NOMO-1 treated with dmso at 0.1 percent for 144 hours (cell line): ENCODE data around the gene GNRH2.
"Not testable (repeated sequence)": the region's sequence is repeated elsewhere in the genome, so short reads cannot be mapped to it uniquely, and the experiment has no call there.

Experiments
- DNase-seq: peaks from one replicate; lab custom pipeline; 2025; ENCODE audit not compliant: unreplicated experiment; lab: John Stamatoyannopoulos, UW

Gene GNRH2, protein sequence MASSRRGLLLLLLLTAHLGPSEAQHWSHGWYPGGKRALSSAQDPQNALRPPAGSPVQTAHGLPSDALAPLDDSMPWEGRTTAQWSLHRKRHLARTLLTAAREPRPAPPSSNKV

DNA sequence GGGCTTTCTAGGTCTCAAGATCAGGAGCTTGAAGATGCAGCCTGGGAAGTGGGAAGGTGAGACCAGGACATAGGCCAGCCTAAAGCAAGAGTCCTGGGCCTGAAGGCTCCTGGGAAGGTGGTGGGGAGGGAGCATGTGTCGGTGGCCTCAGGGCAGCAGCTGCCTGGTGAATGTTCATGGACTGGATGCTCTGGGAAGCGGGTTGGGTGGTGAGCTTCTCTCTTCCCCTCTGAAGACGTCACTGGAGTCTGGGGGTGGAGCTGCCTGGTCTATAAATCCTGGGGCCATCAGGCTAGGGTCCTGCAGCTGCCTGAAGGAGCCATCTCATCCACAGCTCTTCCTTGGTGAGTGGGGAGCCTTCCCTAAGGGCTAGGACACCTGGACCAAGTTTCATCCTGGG, at the start of gene GNRH2:
TSS of gene GNRH2 (plus strand) at position 301 of the 400 bp plus-strand sequence. CDS start 793 bp downstream, outside the sequence.
- DNase-seq = no peak

DNA sequence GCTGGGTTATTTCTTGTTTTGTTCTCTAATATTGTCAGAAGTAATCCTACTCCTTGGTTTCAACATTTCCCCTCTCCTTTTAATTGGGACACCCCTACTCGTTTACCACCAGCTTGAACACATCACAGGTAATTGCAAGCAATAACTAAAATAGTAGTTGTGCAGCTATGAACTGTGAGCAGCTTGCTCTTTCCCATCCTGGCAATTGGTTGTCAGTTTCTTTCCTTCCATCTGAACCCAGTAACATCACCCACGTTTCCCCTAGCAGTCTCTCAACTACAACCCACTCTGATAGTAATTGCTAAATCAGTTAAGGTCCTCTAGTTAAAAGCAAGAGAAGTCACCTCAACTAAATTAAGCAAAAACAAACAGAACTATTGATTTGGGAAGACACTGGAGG, 47.6 kb upstream of the GNRH2 start:
- no peak for DNase-seq

DNA sequence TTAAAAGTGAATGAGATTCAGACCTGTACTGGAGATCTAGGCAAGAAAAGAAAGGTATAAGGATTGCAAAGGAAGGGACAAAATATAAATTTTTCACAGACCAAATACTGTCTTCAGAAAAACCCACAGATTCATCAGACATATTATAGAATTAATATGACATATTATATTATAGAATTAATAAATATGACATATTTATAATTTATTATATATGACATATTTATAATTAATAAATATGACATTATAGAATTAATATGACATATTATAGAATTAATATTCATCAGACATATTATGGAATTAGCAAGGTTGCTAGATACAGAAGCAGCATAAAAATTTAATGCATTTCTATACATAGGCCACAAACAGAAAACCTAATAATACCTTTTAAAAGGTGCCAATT, 44.7 kb upstream of the GNRH2 start:
- no peak for DNase-seq

DNA sequence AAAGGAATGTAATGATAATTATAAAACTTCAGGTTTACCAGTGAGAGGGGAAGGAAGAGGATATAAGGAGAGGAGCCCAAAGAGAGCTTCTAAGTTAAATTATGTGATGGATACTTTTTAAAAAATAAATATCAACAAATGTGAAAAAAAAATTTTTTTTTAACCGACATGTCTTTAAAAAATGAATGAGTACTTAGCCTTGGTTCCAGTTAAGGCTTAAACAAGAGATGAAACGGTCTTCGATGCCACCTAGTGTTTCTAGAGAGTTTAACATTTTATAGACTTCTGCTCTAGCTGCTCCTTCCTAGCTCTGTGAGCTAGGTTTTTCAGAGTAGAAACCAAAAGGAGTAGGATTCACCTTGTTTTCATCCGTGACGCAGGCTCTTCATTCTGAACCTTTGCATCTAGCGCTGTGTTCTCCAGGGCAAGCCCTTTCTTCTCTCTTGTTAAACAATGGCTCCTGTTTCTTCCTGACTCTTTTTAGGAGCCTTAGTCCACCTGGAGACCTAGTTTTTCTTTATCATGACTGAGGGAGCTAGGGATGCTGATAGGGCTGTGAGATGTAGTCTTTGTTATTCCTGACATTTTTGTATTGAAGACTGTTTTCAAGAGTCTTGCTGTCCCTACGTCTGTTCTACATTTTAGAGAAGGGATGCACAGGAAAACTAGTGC, 42.4 kb upstream of the GNRH2 start:
- no peak for DNase-seq

DNA sequence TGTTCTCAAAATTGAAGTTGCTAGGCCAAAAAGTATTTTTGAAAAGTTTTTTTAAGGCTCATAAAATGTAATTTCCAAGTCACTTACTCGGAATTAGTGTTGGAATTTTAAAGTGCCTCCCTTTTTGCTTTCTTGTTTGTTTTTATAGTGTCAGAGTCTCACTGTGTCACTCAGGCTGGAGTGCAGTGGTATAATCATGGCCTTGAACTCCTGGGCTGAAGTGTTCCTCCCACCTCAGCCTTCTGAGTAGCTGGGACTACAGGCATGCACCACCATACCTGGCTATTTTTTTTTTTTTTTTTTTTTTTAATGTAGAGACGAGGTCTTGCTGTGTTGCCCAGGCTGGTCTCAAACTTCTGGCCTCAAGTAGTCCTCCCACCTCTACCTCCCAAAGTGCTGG, 40.0 kb upstream of the GNRH2 start:
- no peak for DNase-seq

DNA sequence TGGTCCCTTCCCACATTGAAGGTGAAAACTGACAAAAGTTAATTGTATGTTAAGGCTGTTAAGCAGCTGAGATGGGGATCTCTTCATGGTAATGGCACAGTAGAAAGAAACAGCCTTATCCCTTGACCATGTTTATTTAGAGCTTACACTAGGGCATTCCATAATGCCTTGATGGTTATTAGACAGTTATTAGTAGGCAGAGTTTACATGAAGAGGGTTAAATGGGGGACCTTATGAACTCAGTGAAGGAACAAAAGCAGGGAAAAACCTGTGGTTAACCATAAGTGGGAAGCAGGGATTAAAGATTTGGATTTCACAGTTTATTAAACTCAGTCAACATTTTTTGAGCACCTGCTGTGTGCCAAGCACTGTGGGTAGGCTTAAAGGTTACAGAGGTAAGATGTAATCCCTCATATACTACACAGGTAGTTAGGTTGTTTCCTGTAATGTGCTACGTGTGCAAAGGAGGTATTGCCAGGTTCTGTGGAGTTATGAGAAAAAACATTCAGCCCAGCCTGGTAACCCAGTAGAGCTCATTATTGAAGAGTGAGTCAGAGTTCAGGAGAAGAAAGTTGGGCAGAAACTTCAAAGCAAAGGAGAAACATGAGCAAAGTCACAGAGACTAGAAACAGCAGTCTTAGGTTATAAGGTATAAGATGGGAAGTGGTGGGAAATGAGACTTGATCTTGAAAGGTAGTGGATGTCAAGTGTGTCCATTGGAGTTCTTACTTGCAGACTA, 32.3 kb upstream of the GNRH2 start:
- no peak for DNase-seq

DNA sequence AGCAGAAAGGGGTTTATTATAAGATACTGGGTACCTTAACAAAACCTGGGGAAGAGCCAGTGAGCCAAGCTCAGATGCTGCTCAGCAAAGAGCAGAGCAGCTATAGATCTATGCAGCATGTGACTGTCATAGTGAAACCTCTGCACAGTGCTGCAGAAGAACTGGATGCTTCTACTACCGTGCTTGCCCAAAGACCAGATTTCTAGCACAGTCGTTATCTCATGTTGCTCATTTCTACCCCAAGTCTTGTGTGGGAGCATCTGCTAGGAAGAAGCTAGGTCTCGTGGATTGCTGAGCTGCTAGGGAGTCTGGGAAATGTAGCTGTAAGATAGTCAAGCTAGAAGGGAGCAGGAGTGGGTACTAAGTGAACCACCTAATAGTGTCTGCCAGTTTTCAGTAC, 31.7 kb upstream of the GNRH2 start:
- no peak for DNase-seq

DNA sequence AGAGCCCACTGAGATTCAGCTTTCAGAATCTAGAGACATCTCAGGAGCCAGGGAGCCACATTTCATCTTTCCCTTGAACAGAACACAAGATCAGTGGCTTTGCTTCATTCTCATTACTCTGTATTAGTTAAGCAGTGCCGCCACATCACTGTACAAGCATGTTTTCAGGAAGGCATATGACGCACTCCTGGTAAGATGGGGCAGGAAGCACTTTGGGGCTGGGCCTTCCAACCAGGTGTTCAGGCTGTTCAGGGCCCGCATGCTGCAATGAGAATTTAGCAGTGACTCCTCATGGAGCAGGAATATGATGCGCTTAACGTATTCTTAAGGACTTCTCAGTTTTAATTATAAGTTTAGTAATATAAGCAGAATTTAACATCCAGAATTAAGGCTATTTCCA, 29.7 kb upstream of the GNRH2 start:
- DNase-seq = no peak

DNA sequence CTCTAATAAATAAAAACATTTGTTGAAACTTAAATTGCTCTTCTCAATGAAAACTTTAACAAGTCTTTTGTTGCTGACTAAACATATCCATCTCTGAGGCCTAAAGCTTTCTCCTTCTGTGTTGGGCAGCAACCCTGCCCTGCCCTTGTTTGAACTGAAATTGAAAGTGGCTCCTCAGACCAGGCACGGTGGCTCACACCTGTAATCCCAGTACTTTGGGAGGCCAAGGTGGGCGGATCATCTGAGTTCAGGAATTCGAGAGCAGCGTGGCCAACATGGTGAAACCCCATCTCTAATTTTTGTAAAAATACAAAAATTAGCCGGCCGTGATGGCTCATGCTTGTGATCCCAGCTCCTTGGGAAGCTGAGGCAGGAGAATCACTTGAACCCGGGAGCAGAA, 29.2 kb upstream of the GNRH2 start:
- DNase-seq = no peak

DNA sequence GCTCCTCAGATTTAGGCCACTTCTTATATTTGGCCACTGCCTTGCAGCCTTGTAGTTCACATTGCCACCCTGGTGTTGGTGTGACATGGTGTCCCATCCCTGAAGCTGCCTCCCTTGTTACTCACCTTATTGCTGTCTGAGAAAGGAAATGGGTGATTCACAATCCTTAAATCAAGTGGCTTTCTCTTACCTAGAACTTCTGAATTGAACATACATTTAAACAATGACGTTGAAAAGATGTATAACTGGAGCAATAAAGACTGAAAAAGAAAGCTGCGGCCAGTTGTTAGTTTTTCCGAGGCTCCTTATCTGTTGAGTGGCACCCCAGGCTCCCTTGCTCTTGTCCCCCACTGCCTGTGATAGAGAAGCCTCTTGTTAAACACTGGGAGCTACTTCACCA, 28.8 kb upstream of the GNRH2 start:
- no peak for DNase-seq

DNA sequence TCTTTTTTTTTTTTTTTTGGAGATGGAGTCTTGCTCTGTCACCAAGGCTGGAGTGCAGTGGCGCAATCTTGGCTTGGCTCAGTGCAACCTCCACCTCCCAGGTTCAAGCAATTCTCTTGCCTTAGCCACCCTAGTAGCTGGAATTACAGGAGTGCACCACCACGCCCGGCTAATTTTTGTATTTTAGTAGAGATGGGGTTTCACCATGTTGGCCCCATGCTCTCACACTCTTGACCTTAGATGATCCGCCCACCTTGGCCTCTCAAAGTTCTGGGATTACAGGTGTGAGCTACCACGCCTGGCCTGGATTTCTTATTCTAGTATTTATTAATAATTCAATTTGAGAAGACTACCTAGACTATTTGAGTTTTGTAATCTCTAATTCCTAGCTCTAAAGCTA, 28.1 kb upstream of the GNRH2 start:
- DNase-seq = not testable (repeated sequence)

DNA sequence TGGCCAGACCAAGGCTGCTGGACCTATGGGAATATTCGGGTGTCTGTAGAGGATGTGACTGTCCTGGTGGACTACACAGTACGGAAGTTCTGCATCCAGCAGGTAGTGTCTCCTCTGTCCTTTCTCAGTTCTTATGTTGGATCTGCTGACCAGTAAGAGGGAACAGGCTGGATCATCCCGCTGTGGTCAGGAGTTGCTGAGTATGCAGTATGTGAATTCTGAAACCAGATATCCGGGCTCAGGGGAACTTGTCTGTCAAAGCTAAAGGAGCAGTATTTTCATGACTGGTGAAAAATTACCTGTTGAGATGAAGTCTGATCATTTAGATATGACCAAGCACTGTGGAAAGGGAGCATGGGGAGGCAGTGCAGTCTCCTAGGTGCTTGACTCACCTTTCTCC, 22.1 kb upstream of the GNRH2 start:
- no peak for DNase-seq

DNA sequence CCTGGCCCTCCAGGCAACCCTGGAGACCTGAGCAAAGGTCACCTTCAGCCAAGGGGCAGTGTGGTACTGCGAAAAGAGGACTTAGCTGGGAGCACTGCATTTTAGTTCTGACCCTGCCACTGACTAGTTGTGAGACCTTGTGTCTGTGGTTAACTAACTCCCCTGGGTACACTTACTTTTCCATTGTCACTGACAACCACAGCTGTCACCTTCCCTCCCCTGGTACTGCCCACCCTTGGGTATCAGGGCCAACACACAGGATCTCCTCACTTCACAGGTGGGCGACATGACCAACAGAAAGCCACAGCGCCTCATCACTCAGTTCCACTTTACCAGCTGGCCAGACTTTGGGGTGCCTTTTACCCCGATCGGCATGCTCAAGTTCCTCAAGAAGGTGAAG, 21.6 kb upstream of the GNRH2 start:
- no peak for DNase-seq

DNA sequence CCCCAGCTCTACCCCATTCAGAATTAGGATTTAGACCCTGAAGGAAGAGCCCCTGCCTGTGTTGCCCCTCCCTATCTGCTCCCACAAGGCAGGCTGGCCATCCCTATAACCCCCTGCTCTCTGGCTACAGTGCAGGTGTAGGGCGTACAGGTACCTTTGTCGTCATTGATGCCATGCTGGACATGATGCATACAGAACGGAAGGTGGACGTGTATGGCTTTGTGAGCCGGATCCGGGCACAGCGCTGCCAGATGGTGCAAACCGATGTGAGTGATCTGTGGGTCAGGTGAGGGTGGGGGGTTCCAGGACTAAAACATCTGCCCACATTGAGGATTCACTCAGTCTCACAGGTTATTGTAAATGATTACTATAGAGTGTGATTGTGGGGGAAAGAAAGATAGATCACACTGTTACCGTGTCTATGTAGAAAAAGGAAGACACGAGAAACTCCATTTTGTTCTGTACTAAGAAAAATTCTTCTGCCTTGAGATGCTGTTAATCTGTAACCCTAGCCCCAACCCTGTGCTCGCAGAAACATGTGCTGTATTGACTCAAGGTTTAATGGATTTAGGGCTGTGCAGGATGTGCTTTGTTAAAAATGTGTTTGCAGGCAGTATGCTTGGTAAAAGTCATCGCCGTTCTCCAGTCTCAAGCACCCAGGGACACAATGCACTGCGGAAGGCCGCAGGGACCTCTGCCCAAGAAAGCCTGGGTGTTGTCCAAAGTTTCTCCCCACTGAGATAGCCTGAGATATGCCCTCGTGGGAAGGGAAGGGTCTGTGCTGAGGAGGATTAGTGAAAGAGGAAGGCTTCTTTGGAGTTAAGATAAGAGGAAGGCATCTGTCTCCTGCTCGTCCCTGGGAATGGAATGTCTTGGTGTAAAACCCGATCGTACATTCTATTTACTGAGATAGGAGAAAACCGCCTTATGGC, 20.6 kb upstream of the GNRH2 start:
- DNase-seq = not testable (repeated sequence)

DNA sequence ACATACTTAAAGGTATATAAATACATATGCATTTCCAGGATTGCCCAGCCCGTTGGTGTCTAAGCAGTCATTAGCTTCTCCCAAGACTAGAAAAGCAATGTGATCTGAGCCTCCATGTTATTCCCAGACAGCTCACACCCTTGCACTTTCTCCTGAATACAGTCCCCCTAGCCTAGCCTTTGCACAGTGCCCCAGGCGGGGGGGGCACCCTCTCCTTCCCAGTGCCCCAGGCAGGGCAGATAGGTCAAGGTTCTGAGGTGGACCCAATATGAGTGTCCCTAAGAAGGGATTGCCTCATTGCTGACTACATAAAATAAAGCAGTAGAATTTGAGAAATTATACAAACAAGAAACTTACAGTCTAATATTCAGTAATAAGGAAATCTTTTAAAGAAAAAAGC, 15.4 kb upstream of the GNRH2 start:
- DNase-seq = no peak

DNA sequence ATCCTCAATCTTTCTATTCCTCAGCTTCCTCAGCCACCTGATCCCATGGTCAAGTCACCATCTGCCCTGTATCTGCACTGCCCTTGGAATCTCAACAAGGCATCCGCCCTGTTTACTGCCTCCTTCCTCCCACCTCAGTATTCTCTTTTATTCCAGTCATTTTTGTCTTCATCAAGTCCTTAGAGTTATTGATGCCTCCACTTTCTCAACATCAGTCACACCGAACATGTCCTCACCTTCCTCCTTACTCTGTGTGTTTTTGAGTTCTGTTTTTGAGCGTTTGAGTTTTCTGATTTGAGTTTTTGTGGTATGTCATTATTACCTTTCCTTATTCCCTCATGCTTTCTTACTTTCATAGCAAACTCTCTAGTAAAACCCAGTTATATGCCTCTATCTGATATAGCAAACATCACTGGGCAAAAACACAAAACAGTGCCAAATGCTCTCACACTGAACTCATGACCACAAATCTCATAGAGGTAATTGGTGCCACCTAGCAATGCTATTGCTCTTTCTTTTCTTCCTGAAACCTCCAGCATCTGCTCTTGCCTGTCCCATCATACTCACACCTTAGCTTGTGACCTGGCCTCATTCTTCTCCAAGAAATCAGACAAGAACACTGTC, 11.8 kb upstream of the GNRH2 start:
- DNase-seq = no peak

DNA sequence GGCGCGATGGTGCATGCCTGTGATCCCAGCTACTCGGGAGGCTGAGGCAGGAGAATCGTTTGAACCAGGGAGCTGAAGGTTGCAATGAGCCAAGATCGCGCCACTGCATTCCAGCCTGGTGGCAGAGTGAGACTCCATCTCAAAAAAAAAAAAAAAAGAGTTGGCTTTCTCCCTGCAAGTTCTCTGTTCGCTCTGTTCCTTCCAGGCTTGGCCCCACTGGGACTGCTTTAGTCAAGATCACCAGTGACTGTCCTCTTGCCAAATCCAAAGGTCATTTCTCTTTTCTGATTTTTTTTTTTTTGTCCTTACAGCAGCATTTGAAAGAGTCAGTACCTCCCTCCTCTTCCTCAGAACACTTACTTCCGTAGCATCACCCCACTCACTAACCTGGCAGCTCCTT, 10.8 kb upstream of the GNRH2 start:
- no peak for DNase-seq

DNA sequence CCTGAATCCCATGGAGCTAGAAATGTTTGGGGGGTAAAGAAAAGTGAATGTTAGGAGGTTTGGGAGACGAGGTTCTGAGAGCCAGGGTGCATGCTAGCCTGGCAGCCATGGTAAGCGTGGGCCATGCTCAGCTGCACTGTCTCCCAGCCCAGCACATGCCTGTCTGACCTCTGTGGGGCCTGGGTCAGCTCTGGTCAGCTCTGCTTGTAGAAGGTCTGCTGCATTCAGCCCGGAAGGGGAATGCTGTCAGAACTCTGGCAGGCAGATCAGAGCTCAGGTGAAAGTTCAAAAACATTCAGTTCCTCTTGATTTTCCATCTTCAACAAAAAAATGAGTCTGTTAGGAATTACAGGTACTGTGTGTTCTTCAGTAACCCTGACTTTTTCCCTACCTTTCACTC, 5.8 kb upstream of the GNRH2 start:
- no peak for DNase-seq

DNA sequence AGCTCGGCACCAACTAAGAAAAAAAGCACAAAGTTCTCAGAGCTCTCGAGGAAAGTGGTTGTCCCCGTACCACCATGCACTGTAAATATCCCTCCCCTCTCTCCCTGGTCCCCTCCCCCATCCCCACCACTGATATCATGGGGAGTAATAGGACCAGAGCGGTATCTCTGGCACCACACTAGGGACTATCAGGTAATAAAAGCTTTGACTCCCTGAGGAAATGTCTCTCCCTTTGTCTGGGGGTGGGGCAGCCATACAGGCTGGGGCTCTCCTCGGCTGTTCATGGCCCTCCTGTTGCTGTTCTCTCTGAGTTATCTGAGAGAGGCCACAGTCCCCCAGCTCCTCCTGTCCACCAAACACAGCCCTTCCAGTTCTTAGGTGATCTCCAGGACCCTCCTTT, 5.0 kb upstream of the GNRH2 start:
- DNase-seq = no peak

DNA sequence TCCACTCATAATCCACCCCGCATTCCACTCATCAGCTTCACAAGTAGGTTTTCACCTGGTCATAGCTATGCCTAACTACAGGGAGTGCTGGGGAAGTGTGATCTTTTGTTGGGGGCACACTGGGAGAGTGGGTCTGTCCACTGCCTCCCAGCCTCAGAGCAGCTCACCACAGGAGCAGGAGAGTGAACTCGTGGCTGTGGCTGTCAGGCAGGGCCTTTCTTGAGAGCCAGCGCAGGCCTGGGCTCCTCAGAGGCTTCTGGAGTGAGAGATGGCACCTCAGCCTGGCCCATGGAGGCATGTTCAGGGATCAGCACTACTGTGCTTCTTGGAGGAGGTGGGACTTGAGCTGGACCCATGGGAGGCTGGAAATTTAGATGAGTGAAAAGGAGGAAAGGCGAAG, 4.0 kb upstream of the GNRH2 start:
- no peak for DNase-seq

DNA sequence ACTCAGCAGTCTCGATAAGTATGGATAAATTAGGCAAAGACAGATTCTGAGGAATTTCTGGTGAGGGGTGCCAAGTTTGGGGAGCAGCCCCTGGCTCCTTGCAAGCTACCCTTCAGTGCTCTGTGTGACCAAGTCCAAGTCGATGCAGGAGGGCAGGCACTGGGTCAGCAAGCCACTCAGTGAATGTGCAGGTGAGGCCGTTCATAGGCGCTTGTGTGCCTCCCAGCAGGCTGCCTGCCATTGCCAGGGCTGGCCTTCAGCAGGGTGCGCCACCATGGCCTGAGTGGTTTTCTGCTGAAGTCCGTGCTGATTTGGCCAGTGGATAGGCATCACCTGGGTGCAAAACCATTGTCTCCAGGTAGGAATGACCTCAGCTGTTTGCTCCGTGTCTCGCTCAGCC, 3.3 kb upstream of the GNRH2 start:
- no peak for DNase-seq
